Suppressor macrophage treated with lipopolysaccharide for 4 hours (primary cell): ENCODE data around the gene BRCC3.
"Not testable (repeated sequence)": the region's sequence is repeated elsewhere in the genome, so short reads cannot be mapped to it uniquely, and the experiment has no call there.

Source experiments
- DNase-seq: peaks from one replicate; pipeline ENCODE4 v3.0.0-alpha.2; 2020

Gene BRCC3

GRCh38 chrX:155061760-155062159 is 9.5 kb upstream of the BRCC3 start:
- no peak for DNase-seq

GRCh38 chrX:155065035-155065734 is 6.1 kb upstream of the BRCC3 start:
- DNase-seq, result peak; percentile 45

GRCh38 chrX:155068165-155068564 is 3.1 kb upstream of the BRCC3 start:
- DNase-seq, result peak; percentile 54

- DNase-seq, result no peak
These were observed 1.9 kb upstream of the BRCC3 start for GRCh38 chrX:155069414-155069813.

DNA sequence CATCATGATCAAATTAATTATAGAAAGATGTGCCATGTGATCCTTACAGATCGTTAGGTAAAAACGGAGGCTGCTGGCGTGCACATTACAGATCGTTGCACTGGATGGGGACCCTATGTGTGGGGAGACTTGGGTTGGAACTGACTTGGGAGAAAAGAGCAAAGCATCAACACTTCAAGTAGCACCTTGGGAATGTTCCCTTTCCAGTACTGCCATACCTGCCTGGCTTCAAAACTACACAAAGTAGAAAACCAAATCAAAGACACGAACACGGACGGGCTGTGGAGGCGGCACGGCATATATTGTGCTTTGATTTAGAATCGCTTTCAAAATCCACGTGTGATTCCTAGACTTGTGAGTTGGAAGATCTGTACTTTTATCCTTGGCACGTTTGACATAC is 1.3 kb upstream of the BRCC3 start:
- DNase-seq, result no peak

DNA sequence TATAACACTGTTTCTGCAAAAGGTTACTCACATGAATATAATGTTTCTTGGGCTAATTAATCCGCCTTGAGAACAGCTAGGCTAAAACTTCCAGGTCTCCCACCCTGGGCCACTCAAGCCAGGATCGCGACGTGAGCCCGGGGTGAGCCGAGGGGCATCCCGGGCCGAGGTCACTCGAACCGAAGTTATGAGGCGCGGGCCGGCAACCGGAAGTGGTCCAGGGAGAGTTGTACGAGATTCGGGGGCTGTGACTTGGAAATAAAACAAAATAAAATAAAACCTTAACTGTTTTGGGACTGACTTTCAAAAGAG is 689 bp upstream of the BRCC3 start:
- DNase-seq, result no peak

DNA sequence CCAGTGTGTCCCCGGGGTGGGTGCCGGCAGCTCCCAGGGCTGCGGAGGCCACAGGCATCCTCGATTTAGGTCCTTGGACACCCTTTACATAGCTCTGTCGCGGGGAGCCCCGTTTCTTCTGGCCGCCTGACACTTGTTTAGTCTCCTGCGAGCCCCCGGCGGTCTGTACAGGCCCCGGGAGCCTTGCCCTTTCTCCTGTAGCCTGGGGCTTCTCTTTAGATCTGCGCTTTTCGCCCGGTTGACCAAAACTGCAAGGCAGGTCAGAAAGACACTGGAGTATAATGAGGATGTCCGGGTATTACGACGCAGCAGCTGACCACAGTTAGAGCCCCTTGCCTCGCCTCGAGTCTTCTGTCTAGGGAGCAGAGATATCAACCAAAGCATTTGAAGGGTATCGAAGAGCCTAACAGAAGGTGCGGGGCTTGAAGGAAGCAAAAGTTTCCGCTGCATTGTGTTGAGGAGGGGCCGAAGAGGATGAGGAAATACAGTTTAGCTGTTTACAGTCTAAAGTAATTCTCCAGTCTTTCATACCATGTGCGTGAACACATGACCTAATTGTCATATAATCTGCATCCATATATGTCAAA is 479 bp downstream of the BRCC3 start:
- no peak for DNase-seq

- peak; percentile 46 for DNase-seq
These were observed 15.0 kb downstream of the BRCC3 start for GRCh38 chrX:155086202-155086840.

- no peak for DNase-seq
These were observed 15.8 kb downstream of the BRCC3 start for GRCh38 chrX:155086961-155087735.

DNA sequence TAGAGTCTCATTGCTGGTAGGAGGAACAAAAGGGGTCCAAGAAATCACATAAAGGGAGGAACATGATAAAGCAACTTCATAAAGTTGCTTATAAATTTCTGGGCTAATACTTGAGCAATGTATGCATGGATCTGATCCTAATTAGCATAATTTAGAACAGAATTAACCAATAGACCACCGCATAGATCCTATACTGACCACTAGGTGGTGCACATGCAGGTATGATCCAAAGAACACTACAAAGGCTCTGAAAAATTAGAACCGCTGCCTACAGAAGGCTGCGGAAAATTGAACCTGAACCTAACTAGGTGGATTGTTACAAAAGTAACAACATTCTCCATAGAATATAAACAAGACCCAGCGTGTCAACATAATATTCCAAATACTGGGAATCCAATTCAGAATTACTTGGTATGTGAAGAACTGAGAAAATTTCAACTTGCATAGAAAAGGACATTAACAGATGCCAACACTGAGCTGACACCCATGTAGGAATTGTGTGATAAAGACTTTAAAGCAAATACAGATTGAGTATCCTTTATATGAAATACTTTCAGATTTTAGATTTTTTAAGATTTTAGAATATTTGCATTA is 23.3 kb downstream of the BRCC3 start:
- peak; percentile 25 for DNase-seq

DNA sequence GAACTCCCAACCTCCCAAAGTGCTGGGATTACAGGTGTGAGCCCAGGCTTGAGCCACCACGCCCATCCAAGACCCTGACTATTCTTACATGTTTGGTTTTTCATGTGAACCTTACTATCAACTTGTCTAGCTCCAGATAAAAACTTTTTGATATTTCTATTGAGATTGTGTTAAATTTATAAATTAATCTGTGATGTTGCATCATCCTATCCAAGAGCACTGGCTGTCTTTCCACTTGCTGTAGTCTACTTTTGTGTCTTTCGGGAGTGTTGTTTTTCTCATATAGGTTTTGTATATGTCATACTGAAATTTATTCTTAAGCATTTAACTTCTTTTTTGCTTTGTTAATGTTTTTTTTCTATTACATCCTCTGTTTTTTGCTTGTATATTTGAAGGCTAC is 34.6 kb downstream of the BRCC3 start:
- DNase-seq, result no peak

DNA sequence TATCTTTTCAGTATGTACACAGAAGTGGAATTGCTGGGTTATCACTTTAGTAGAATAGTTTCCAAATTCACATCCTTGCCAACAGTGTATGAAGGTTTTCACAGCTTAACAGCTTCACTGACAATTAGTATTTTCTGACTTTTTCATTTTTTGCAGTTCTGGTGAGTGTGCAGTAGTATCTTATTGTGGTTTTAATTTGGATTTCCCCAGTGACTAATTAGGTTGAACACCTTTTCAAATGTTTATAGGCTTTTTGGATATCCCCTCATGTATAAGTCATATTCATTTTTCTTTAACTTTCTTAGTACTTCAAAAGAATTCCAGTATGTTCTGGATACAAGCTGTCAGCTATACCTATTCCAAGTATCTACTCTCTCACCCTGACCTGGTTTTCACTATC is 37.1 kb downstream of the BRCC3 start:
- DNase-seq, result no peak

DNA sequence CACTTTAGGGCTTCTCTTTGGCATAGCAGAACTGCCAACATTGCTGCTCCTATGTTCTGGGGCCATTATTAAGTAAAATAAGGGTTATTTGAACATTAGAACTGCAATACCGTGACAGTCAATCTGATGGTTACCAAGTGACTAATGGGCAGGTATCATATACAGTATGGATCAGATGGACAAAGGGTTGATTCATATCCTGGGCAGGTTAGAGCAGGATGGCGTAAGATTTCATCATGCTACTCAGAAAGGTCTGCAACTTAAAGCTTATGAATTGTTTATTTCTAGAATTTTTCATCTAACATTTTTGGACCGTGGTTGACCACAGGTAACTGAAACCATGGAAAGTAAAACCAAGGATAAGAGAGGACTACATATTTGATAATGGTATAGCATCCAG is 40.9 kb downstream of the BRCC3 start:
- DNase-seq, result no peak

- DNase-seq, result no peak
These were observed 41.8 kb downstream of the BRCC3 start for GRCh38 chrX:155113097-155113496.

- peak; percentile 27 for DNase-seq
These were observed 44.0 kb downstream of the BRCC3 start for GRCh38 chrX:155115174-155115819.

GRCh38 chrX:155127465-155127864 is 56.2 kb downstream of the BRCC3 start:
- no peak for DNase-seq

GRCh38 chrX:155127940-155128339 is 56.6 kb downstream of the BRCC3 start:
- no peak for DNase-seq

DNA sequence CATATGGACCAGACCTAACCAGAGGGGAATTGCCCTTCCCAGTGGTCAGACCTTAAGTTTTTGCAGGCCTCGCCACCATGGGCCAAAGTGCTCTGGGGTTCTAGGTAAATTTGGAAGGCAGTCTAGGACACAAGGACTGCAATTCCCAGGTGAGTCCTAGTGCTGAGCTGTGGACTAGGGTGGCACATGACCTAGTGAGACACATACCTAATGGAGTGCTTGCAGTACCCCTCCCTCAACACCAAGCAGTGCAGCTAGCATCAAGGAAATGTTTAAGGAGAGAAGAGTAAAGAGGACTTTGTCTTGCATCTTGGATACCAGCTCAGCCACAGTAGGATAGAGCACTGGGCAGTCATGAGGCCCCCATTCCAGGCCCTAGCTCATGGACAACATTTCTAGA is 60.8 kb downstream of the BRCC3 start:
- DNase-seq, result no peak

DNA sequence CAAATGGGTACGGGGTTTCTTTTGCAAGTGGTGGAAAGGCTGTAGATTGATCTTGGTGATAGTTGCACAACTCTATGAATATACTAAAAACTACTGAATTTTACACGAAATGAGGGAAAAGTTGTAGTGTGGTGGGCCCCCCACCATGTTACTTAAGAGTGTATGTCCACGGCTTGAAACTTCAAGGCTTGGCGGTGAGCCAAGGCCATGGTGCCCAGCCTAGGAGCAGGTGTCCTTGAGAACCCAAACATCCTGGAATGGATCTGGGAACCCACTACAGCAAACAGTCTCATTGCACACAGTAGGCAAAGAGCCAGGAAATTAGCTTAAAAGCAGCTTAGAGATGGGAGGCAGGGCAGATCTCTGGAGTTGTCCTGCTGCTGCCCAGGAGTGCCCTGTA is 62.9 kb downstream of the BRCC3 start:
- DNase-seq, result no peak

GRCh38 chrX:155143959-155144548 is 72.7 kb downstream of the BRCC3 start:
- no peak for DNase-seq

- DNase-seq, result no peak
These were observed 73.6 kb downstream of the BRCC3 start for GRCh38 chrX:155144926-155145325.

DNA sequence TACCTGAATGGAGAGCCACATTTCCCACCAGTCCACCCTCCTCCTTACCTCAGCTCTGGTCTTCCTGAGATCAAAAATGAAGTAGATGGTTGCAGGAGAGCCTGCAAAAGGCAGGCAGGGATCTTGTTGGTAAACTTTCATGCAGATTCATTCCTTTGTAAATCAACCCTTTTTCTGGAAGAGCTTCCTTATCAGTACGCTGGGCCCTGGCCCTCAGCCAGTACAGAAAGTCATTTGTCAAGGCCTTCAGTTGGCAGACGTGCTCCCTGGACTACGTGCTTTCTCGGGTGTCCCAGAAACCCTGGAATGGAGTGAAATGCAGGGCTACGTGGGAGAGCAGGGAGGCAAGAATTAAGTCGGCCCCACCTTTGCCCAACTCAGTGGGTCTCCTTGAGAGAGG is 76.3 kb downstream of the BRCC3 start:
- not testable (repeated sequence) for DNase-seq

DNA sequence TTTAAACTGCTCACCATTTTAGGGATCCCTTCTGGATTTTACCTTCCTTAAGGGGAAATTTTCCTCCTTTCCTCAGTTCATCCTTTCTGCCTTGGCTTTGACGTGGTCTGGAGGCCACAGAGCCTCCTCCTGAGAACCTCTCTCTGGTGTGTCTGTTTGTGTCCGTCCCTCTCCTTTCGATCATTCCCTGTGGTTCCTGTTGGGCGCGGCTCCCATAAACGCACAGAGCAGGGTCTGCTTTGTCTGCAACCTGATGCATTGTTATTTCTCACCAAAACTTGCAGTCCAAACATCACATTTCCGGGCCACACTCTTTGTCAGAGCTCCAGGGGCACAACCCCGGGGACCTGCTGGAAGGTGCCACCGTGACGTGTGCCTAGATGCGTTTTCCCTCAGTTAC is 76.9 kb downstream of the BRCC3 start:
- DNase-seq, result not testable (repeated sequence)
